DMS 273 (cell line): ENCODE measurements around the gene KIAA0040.

Experiments used
- DNase-seq: peaks from one replicate; lab custom pipeline; 2025; ENCODE audit not compliant: unreplicated experiment; lab: John Stamatoyannopoulos, UW

The KIAA0040 gene

DNA sequence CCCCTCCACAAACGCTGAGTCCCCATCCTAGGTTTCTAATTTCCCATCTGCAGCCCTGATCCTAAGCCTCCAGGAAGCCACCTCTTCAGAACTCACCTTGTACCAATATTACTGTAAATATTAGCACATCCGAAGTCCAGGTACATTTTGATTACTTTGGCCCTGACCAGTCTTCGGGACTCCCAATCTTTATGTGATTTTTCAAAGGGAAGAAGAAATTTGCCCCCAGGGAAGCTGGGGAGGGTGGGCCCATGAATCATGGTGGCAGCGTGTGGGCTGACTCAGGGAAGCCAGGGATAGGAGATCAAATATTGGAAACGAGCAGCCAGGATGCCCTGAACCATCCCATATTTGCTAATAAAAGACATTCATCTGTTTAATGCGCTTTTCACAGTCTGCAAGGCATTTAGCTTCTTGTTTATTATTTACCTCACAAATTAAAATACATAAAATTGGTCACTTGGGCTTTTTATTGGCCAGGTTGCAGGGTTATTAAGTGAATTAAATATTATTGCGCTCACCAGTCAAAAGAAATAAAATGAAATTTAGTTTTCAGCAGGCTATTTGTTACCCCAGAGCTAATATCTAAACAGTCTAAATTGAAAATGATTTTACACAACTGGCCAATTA is 46.6 kb downstream of the KIAA0040 start:
- DNase-seq, result no peak

DNA sequence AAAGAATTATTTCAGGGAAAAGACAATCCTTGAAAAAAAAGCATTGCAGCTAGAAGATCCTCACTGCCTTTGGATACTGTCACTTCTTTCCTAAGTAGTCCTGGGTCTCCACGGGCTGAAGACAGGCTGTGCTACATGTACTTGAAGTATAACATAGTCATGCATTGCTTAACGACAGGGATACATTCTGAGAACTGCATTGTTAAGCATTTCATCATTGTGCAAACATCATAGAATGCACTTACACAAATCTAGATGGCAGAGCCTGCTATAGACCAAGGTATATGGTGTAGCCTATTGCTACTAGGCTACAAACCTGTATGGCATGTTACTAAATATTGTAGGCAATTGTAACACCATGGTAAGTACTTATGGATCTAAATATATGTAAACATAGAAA is 54.0 kb downstream of the KIAA0040 start:
- DNase-seq, result no peak

DNA sequence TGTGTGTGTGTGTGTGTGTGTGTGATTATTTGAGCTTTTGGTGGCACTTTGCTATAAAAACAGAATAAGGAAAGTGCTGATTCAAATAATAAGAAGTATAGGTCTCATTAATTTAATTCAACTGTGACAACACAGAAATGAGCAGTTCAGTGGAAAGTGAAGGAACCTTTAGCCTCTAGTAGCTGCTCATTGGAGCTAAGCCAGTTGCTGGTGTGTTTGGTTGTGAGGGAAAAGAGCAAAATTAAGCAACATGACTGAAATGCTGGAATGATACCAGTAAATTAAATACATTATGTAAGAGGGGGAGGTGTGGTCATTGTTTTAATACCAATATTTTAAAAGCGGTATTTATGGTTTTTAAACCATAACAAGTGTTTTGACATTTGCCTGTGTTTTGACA is 55.2 kb downstream of the KIAA0040 start:
- DNase-seq, result no peak

DNA sequence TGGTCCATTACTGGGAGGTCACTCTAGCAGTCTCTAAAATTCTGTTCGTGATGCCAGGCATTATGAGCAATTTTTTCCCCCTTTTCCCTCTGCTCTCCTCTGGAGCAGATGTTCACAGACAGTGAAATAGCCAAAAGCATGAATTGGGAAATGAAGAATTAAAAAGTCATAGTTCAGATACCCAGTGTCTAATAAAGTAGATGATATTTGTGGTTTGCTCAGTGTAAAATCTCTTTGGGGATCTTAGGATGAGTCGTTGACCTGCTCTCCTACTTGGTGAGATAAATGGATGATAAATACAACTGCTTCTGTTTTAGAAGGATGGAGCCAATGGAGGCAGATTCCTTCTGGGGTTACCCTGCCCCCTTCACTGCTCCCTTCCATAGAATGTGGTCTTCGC is 56.3 kb downstream of the KIAA0040 start:
- no peak for DNase-seq

DNA sequence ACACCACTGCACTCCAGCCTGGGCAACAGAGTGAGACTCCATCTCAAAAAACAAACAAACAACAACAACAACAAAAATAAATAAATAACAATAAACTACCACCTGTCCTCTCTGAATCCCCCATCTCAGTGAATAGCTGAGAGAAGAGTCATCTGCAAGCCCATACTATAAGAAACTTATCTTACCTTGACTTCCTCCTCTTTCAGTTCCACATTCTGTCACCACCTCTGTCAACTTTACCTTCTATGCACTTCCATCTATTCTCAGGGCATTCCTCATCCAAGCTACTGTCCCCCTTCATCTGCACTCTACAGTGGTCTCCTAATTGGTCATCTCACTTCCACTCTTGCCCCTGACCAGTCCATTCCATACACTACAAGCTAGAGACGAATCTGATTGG is 58.1 kb downstream of the KIAA0040 start:
- DNase-seq, result no peak

DNA sequence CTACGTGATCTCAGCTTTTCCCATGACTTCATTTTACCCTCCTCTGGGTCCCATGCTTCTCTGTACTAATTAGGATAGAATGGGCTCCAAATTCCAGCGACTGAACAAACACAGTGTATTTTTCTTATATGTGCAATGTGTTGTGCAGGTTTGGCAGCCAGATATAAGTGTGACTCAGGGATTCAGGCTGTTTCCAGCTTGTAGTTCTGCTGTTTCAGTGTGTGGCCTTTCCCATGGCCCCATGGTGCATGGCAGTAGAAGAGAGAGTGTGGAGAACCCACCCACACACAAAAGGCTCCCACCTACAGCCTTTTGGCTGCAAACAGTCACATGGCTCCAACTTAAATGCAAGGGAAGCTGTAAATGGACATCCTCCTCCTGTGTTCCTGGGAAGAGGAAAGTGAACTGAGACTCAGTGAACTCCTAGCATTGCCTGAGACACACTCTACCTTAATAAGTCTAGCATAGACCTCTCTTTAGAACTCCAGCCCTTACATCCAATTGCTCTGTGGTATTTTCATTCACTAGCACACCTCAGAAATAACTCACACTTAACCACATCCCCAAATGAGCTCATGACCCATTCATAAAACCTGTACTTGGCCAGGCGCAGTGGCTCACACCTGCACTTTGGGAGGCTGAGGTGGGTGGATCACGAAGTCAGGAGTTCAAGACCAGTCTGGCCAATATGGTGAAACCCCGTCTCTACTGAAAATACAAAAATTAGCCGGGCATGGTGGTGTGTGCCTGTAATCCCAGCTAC is 58.7 kb downstream of the KIAA0040 start:
- no peak for DNase-seq

DNA sequence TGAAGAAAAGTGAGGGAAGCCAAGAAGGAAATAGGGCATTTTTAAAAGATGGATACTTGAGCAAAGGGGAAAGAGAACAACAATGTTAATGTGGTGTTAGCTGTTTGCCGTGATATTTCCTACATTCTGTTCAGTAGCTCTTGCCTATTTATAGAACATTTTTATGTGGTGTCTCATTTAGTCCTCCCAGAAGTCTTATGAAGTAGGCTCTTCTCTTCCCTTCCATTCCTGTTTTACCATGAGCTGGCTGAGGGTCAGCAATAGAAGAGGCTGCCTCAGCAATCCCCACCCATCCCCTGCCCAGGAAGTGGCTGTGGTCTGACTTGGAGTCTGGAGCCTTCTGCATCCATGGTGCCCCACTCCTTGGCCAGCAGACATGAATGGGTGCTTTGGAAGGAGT is 60.1 kb downstream of the KIAA0040 start:
- no peak for DNase-seq

DNA sequence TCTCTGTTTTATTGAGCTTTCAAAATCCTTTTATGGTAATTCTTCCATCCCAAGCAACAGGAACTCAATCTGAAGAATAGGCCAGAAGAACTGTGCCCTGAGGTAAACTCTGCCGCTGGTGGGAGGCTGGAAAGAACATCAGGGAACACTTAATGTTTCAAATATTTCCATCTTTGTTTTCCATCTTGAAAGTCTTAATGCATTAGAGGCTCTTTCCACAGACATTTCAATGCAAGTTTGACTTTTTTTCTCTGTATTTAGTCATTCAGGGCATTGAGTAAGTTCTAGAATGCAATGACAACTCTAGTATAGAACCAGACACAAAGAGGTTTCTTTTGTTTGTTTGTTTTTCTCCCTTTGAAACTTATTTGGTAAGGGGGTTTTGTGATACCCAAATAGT is 61.5 kb downstream of the KIAA0040 start:
- no peak for DNase-seq

DNA sequence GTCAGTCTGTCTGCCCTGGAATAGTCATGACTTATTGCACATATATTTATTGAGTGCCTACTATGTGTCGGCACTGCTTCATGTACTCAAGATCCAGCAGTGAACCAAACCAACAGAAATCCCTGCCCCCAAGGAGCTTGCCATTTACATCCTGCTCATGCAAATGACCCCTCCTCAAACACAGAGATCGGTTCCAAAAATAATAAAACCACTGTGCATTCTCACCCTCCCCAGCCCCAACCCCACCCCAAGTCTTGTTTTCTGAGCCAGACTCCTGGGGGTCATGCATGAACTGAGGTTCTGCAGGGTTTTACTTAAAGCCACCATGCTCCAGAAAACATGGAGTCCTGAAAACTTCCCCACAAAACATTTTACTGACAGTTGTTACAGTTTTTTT is 61.9 kb downstream of the KIAA0040 start:
- DNase-seq, result no peak

DNA sequence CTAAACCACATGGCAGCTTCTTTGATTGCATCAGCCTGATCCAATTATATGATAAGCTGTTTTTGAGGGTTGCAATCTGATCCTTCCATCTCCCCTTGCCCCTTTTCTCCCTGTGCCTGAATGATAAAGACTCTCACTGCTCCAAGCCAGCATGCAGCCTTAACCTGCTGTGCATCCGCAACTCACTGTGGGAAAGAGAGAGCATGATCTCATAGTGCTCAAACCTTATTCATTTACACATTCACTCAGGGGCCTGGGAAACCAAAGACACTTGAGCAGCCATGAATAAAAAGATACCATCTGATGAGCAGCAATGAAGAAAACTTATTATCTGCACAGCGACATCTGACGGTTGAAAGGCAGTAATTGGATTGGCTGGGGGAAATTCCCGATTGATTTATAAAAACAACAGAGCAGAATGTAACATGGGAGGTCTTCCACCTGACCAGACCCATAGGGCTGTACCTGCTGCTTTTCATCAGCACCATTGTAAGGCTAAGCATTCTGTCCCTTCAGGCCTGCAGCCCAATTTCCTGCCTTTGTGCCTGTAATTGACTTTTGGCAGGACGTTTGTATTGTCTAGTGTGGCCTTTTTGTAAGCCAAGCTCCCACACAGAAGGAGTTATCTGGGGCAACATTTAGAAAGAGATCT is 62.5 kb downstream of the KIAA0040 start:
- DNase-seq, result peak; percentile 86

DNA sequence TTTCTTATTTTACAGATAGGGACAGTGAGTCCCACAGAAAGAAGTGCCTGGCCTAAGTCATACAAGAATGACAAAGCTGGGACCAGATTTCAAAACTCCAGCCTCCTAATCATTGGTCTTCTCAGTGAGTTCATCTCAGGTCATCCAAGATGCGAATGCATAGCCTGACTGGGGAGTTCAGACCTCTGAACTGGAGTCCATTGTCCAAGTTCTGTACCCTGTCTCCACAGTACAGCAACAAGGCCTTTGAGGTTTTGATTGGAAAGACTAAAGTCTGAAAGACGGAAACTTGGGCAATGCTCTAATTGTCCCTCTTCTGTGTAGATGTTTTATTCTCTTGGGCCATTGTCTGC is 63.0 kb downstream of the KIAA0040 start:
- peak; percentile 65 for DNase-seq

DNA sequence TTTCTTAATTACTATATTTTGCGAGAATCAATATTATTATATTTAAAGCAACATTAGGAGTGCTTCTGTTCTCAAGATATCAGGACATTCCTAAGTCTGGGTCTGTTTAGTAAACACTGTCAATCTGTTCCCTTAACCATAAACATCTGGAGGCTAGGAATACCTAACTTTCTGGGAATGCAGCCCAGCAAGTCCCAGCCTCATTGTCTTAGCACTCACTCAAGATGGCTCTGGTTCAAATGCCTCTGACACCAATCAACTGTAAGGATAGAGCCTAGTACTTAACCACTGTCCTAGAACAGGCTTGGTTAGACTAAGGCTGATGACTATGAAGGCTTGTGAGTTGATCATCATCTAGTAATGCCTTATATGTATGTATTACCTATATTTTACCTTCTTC is 63.4 kb downstream of the KIAA0040 start:
- DNase-seq, result peak; percentile 69

DNA sequence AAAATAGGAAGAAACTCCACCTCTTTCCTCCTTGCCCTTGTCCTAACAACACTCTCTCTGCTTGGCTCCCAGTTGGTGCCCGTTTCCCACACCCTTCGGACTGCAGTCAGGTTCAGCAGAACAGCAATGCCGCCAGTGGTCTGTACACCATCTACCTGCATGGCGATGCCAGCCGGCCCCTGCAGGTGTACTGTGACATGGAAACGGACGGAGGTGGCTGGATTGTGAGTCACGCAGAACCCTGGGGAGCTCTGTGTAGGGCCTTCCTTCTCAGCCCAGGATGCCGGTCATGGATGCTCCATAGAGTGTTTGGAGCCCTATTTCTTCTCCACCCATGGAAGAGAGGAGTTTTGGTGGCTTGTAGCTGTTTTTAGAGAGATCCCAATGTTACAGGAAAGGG is 64.1 kb downstream of the KIAA0040 start:
- DNase-seq, result no peak

DNA sequence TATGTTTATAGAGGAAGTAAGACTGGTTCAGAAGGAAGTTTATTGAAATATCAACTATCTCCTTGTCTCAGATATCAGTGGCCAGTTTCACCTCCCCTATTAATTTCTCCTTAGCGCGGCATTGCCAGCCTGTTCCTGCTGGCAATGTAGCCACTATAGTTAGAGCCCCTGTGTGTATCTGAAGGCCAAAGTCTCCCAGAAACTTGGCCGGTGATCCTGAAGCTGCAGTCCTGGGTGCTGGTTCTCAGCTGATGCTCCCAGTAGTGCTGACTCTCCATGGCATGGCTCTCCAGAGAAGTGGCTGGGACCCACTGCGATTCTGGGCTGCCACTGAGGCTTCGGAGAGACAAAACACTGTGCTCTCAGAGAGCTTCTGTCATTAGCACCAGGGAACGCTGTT is 65.0 kb downstream of the KIAA0040 start:
- no peak for DNase-seq

DNA sequence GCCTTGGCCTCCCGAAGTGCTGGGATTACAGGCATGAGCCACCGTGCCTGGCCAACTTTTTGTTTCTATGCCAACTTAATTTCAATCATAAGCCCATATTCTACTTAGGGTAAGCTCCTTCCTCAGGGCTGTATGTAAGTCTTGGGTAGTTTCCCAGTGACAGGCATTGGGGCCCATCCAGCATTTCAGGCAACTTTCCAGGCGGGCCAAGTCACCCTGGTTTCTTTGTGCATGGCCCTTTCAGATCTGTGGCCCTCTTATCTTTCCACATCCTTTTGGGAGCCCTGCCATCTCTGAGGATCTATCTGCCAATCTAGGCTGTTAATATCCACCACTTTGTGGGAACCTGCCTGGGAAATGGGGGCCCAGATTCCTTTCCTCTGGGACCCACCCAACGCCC is 66.2 kb downstream of the KIAA0040 start:
- DNase-seq, result peak; percentile 37

DNA sequence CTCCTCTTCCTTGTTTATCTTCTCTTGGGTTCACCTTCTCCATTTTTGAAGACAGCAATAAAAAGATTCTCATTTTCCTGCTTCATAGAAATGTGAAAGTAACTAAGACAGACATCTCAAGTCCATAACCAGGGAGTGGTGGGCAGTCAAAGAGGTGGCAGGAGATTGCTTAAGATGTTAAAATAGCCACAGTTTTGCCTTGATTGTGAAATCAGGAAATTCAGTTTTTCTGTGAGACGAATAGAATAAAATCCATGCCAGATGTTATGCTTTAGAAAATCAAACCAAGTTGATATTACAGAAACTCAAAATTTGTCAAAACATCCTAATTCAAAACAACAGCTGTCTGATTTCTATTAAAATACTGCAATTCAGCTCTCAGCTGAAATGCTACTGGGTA is 67.7 kb downstream of the KIAA0040 start:
- DNase-seq, result no peak

DNA sequence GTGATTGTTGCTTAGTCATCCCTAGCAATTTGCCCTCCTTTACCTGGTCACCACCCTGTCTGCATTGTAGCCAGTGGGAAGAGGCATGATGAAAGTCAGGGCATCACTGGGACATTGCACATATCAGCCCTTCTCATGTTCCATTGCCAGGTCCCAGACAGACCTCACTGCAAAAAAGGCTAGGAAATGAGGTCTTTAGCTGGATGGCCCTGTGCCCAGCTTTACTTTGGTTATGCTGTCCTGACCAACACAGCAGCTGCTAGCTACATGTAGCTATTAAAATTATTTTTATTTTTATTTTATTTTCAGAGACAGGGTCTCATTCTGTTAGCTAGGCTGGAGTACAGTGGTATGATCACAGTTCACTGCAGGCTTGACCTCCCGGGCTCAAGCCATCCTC is 72.1 kb downstream of the KIAA0040 start:
- DNase-seq, result no peak

DNA sequence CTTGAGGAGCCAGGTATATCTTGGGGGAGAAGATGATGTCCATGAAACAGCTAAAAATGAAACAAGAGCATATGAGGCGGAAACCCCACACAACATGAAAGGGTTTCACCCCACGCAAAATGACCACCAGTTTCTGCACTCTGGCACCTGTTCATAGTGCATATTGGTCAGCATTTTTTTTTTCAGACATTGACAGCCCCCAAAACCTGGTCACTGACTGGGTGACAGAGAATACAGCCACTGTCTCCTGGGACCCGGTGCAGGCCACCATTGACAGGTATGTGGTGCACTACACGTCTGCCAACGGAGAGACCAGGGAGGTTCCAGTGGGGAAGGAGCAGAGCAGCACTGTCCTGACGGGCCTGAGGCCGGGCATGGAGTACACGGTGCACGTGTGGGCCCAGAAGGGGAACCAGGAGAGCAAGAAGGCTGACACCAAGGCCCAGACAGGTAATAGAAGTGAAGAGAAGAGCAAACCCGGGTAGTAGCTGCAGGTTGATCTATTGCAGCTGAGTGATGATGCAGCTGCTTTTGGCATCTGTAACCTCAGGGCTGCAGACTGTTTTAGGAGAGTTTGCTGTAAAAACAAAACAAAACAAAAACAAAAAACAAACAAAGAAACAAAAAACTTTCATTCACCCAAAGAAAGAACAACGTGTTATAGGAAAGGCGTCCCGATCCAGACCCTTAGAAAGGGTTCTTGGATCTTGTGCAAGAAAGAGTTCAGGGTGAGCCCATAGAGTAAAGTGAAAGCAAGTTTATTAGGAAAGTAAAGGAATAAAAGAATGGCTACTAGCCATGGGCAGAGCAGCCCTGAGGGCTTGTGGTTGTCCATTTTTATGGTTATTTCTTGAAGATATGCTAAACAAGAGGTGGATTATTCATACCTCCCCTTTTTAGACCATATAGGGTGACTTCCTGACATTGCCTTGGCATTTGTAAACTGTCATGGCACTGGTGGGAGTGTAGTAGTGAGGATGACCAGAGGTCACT is 73.9 kb downstream of the KIAA0040 start:
- DNase-seq, result no peak

DNA sequence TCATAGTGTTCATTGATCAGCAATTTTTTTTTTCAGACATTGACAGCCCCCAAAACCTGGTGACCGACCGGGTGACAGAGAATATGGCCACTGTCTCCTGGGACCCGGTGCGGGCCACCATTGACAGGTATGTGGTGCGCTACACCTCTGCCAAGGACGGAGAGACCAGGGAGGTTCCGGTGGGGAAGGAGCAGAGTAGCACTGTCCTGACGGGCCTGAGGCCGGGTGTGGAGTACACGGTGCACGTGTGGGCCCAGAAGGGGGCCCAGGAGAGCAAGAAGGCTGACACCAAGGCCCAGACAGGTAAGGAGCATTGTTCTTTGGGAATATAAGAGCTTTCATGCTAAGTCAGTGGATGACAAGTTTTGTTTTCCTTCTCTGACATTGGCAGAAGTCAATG is 75.7 kb downstream of the KIAA0040 start:
- DNase-seq, result no peak

DNA sequence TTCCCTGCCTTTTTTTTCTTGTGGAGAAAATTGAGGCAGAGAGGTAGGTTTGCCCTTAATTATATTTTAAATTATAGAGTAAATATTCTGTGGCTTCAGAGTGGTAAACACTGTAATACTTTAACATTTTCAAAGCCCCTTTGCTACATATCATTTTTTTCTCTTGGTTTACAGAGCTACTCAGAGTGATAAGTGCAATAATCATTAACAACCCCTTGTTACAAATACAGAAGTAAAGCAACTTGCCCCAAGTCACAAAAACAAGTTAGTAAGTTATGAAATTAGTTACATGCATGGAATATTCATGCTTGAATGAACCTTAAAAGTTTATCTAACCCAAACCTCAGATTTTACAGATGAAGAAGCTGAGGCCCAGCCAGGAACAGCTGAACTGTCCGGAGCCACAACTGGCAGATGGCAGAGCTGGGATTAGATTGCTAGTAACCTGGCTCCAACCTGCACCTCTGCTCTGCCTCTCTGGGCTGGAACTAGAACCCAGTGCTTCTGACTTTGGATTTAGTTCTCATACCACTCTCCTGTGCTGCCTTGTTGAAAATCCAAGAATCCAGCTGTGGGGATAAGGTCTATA is 76.3 kb downstream of the KIAA0040 start:
- DNase-seq, result no peak

DNA sequence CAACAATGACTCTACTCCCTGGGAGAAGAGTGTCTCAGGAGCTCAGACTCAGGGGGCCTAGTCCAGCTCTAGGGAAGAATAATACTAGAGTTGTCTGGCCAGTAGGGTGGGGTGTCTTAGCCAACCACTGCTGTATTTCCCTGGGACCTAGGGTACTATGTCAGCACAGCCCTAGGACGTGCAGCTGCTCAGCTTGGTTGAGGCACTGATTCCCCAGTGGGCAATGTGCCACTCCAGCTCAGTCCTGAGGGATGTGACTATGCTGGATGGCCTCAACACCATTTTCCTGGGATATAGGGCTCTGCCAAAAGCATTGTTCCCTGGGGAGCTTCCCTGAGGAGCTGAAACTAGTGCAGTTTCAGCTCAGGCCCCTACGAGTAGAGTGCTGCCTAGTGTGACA is 77.6 kb downstream of the KIAA0040 start:
- no peak for DNase-seq
